Lower leg skin (tissue), 4 donors: ENCODE measurements around the gene SIAH3. TPM values are rescaled to one million over a fixed set of nuclear protein-coding genes. Genes with fewer than 3 reads are reported as not detected.

Source experiments
- DNase-seq, 2 donors: peaks; one replicate each; pipeline ENCODE4 v3.0.0-alpha.2; 2019; ENCODE audit warnings: low spot score in 2 of 2
- H3K4me3 ChIP-seq: fragments of 200-600 bp; sonication (generic); 2 replicates; pipeline ENCODE4 v1.5.1; 2017; ENCODE audit warnings: mild to moderate bottlenecking, low read depth; ENCODE audit not compliant: poor library complexity, severe bottlenecking
- CTCF ChIP-seq, 3 donors: fragments of 450-650 bp; IDR thresholded peaks; one replicate each; pipeline ENCODE4 v1.5.1; 2016; ENCODE audit warnings: antibody characterized with exemption in 3 of 3, mild to moderate bottlenecking in 3 of 3, moderate library complexity in 2 of 3
- POLR2A ChIP-seq, 2 donors: fragments of 450-650 bp; IDR thresholded peaks; one replicate each; pipeline ENCODE4 v1.6.1; 2016 to 2017; ENCODE audit warnings: antibody characterized with exemption in 2 of 2, mild to moderate bottlenecking in 1 of 2, moderate library complexity in 1 of 2
- WGBS, 2 donors: methylation state at CpG; one replicate each; pipeline ENCODE4 v1.1.5; 2018; 5-methylcytosine and 5-hydroxymethylcytosine counted together
- intact Hi-C: fragments of 100-400 bp; cut with DNase I; formaldehyde crosslinking; loops from one replicate; pipeline ENCODE4 v1.15.0; 2023; ENCODE audit warnings: low total_unique reads
- total RNA-seq, 4 donors: library from RNA; depleted of rRNA; stranded (reverse); fragments of >200 nt; gene quantifications; one replicate each; pipeline ENCODE4 v1.1.0, GENCODE V29; 2016

SIAH3 gene
- total RNA-seq, 4 donors from 2014 or later, result 0.02 to 0.21 (median 0.05) TPM

- DNase-seq, result no peak
- H3K4me3 ChIP-seq, result no peak overlapping the region
- TF ChIP-seq CTCF (IDR thresholded peaks at IDR 0.05), result no peak
- TF ChIP-seq POLR2A (IDR thresholded peaks at IDR 0.05), result no peak
- WGBS, 2 donors, result 93 to 96% methylated on average over 3 of the region's 3 CpGs
- intact Hi-C loops, result no loop called here
Measured at GRCh38 chr13:45750566-45750965, 101.0 kb downstream of the SIAH3 start.

GRCh38 chr13:45748941-45749759 lies 102.4 kb downstream of the SIAH3 start:
- TF ChIP-seq CTCF (IDR thresholded peaks at IDR 0.05) (no peak), POLR2A (IDR thresholded peaks at IDR 0.05) (no peak)
- WGBS, 2 donors, result 53 to 59% methylated on average over 13 of the region's 13 CpGs
- intact Hi-C loops, result no loop called here
- no peak for DNase-seq
- H3K4me3 ChIP-seq, result no peak overlapping the region

- H3K4me3 ChIP-seq, result no peak overlapping the region
- 58 to 62% methylated on average over 2 of the region's 2 CpGs for WGBS, 2 donors
- intact Hi-C loops, result no loop called here
- DNase-seq, result no peak
- TF ChIP-seq CTCF (IDR thresholded peaks at IDR 0.05) (no peak), POLR2A (IDR thresholded peaks at IDR 0.05) (no peak)
Measured at GRCh38 chr13:45747071-45747470, 104.5 kb downstream of the SIAH3 start.

GRCh38 chr13:45744979-45745378 lies 106.6 kb downstream of the SIAH3 start:
- no peak for DNase-seq
- 89 to 90% methylated on average over 3 of the region's 3 CpGs for WGBS, 2 donors
- H3K4me3 ChIP-seq, result no peak overlapping the region
- intact Hi-C loops, result no loop called here
- TF ChIP-seq CTCF (IDR thresholded peaks at IDR 0.05), result no peak
- no peak for TF ChIP-seq POLR2A (IDR thresholded peaks at IDR 0.05)

GRCh38 chr13:45742985-45743384 lies 108.6 kb downstream of the SIAH3 start:
- intact Hi-C loops, result no loop called here
- no peak overlapping the region for H3K4me3 ChIP-seq
- 92 to 93% methylated on average over 5 of the region's 5 CpGs for WGBS, 2 donors
- no peak for TF ChIP-seq CTCF (IDR thresholded peaks at IDR 0.05)
- no peak for TF ChIP-seq POLR2A (IDR thresholded peaks at IDR 0.05)
- DNase-seq, result no peak
